A673 (cell line): ENCODE measurements around the gene RAE1. TPM values are rescaled to one million over a fixed set of nuclear protein-coding genes. Genes with fewer than 3 reads are reported as not detected.

Source experiments
- BruUV-seq: library from RNA; stranded (reverse); fragments of 400-500 nt; replicated peaks from 2 replicates; lab custom pipeline; 2021; lab: Mats Ljungman, UMichigan
- CTCF ChIA-PET: fragments of 300-600 bp; sonication (Branson Sonifier 250); formaldehyde crosslinking; loops from one replicate; lab custom pipeline; 2022; ENCODE audit warnings: antibody characterized with exemption; lab: Charles Lee
- POLR2A ChIA-PET: fragments of 300-600 bp; sonication (Branson Sonifier 250); formaldehyde crosslinking; loops from one replicate; lab custom pipeline; 2022; ENCODE audit warnings: antibody characterized with exemption; ENCODE audit not compliant: low non-redundant PET; lab: Charles Lee
- DNase-seq: peaks from one replicate; pipeline ENCODE4 v3.0.0-alpha.2; 2015; ENCODE audit warnings: low spot score
- H3K27ac ChIP-seq: fragments of 200-600 bp; sonication (generic); 2 replicates; pipeline ENCODE4 v1.5.1; 2016; ENCODE audit warnings: mixed run types, low read depth, mild to moderate bottlenecking, mixed read lengths, antibody characterized with exemption, low read length; ENCODE audit not compliant: poor library complexity, severe bottlenecking
- H3K27me3 ChIP-seq: fragments of 200-600 bp; sonication (generic); replicated peaks from 2 replicates; pipeline ENCODE4 v1.6.1; 2017; ENCODE audit warnings: mixed run types, low read depth, mild to moderate bottlenecking, mixed read lengths, antibody characterized with exemption, low read length; ENCODE audit not compliant: insufficient read depth, poor library complexity
- H3K36me3 ChIP-seq: fragments of 200-600 bp; sonication (generic); 2 replicates; pipeline ENCODE4 v1.6.1; 2016; ENCODE audit warnings: mixed run types, mild to moderate bottlenecking, mixed read lengths, antibody characterized with exemption, low read length; ENCODE audit not compliant: insufficient read depth, poor library complexity, severe bottlenecking
- H3K4me1 ChIP-seq: fragments of 200-600 bp; sonication (generic); 2 replicates; pipeline ENCODE4 v1.6.1; 2017; ENCODE audit warnings: mixed run types, mild to moderate bottlenecking, mixed read lengths, antibody characterized with exemption, low read length; ENCODE audit not compliant: insufficient read depth, poor library complexity, severe bottlenecking
- H3K4me3 ChIP-seq: fragments of 200-600 bp; sonication (generic); 2 replicates; pipeline ENCODE4 v1.5.1; 2016; ENCODE audit warnings: low read depth, mixed run types, mild to moderate bottlenecking, mixed read lengths, low read length; ENCODE audit not compliant: poor library complexity, severe bottlenecking
- H3K9me3 ChIP-seq: fragments of 200-600 bp; sonication (generic); 2 replicates; pipeline ENCODE4 v1.6.1; 2016; ENCODE audit warnings: mixed run types, low read depth, mild to moderate bottlenecking, mixed read lengths, antibody characterized with exemption, low read length; ENCODE audit not compliant: poor library complexity, severe bottlenecking
- CTCF ChIP-seq: fragments of 300-800, 200-600 bp; sonication (generic); conservative IDR thresholded peaks from 2 replicates; pipeline ENCODE4 v1.5.1; 2017; ENCODE audit warnings: low read depth, mild to moderate bottlenecking, antibody characterized with exemption, low read length, moderate library complexity, mixed read lengths
- EZH2 ChIP-seq: fragments of 200-600 bp; sonication (generic); IDR thresholded peaks from 2 replicates; pipeline ENCODE4 v1.6.1; 2017; ENCODE audit warnings: borderline replicate concordance, low read depth, mild to moderate bottlenecking, mixed read lengths, antibody characterized with exemption, low read length; ENCODE audit not compliant: poor library complexity, severe bottlenecking
- intact Hi-C: fragments of 100-400 bp; cut with micrococcal nuclease; formaldehyde crosslinking; loops from one replicate; pipeline ENCODE4 v1.10.0; 2022; ENCODE audit not compliant: unreplicated experiment
- total RNA-seq: library from RNA; stranded (reverse); gene quantifications from 2 replicates; pipeline ENCODE4 v1.2.3, GENCODE V29; 2021

RAE1 gene
- total RNA-seq, 1 experiment from 2014 or later = 70.9 TPM

- no TSS peak for BruUV-seq
- ChIA-PET CTCF (no interaction called here), POLR2A (no interaction called here)
- Histone ChIP-seq H3K36me3 (peaks cover 79% of the 10 kb centered on the region), H3K27me3 (no peaks in the 10 kb centered on the region), H3K27ac (no peak overlapping the region), H3K4me1 (no peaks in the 10 kb centered on the region), H3K4me3 (no peak overlapping the region), H3K9me3 (no peaks in the 10 kb centered on the region)
- no peak for TF ChIP-seq EZH2
- no peak for TF ChIP-seq CTCF
- no peak for DNase-seq
- intact Hi-C loops = no loop called here
These were observed 23.4 kb downstream of the RAE1 start for GRCh38 chr20:57374343-57374930.

GRCh38 chr20:57374931-57375651, 24.0 kb downstream of the RAE1 start:
- H3K4me1 ChIP-seq = no peaks in the 10 kb centered on the region
- no peak for DNase-seq
- H3K27ac ChIP-seq = no peak overlapping the region
- TF ChIP-seq EZH2 = no peak
- TF ChIP-seq CTCF = no peak
- no peaks in the 10 kb centered on the region for H3K9me3 ChIP-seq
- POLR2A ChIA-PET = no interaction called here
- H3K4me3 ChIP-seq = no peak overlapping the region
- CTCF ChIA-PET = no interaction called here
- intact Hi-C loops = no loop called here
- no TSS peak for BruUV-seq
- no peaks in the 10 kb centered on the region for H3K27me3 ChIP-seq
- H3K36me3 ChIP-seq = peaks cover 72% of the 10 kb centered on the region

GRCh38 chr20:57375652-57376230, 24.7 kb downstream of the RAE1 start:
- ChIA-PET CTCF (no interaction called here), POLR2A (no interaction called here)
- intact Hi-C loops = no loop called here
- Histone ChIP-seq H3K4me1 (no peaks in the 10 kb centered on the region), H3K27me3 (no peaks in the 10 kb centered on the region), H3K27ac (no peak overlapping the region), H3K4me3 (no peak overlapping the region), H3K36me3 (peaks cover 66% of the 10 kb centered on the region), H3K9me3 (no peaks in the 10 kb centered on the region)
- BruUV-seq = no TSS peak
- no peak for TF ChIP-seq EZH2
- TF ChIP-seq CTCF = no peak
- no peak for DNase-seq
